IPS-NIHi7 (cell line): ENCODE data around the gene PTPRN2.

Experiments used
- DNase-seq: peaks from one replicate; pipeline ENCODE4 v3.0.0; 2012; ENCODE audit warnings: mixed read lengths; ENCODE audit errors: extremely low spot score

PTPRN2 gene

DNA sequence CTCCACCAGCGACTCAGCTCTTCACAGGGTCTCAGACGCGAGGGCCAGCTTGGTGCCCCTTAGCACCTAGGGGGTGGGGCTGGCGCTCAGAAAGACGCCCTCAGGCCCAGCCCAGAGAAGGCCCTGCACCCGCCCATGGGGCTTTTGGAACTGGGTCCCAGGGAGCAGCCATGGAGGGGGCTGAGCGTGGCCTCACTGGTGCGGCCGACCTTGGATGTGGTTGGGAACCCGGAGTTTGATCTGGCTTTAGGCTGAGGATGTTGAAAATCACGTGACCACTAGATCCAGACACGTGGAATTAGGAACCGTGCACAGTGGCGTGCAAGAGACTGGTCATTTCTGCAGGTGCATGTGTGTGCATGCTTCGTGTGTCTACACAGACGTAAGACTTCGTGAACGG, 1065.4 kb downstream of the PTPRN2 start:
- no peak for DNase-seq

GRCh38 chr7:157521752-157522151, 1065.9 kb downstream of the PTPRN2 start:
- DNase-seq = no peak

- DNase-seq = no peak
Measured at GRCh38 chr7:157521061-157521731, 1066.4 kb downstream of the PTPRN2 start.

GRCh38 chr7:157520249-157520648, 1067.4 kb downstream of the PTPRN2 start:
- no peak for DNase-seq

DNA sequence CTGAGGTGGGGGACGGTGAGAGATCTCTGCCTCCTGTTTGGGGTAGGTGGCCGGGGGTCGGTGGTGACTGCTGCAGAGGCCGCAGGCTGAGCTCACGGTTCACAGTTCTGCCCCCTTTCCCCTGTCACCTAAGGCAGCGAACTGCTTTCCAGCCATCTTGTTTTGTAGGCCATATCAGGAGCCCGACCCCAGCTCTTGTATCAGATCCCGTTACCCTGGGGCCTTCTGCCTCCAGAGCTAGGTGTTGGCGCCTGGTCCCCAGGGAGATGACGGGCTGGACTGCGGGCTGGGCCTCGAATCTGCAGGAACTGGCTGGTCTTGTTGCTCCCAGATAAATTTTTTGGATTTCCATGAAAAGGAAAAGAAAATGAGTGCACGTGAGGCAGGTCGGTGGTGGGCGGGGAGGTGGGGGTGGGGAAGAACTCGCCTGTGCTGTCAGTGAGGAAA, 1067.8 kb downstream of the PTPRN2 start:
- no peak for DNase-seq

- DNase-seq = no peak
Measured at GRCh38 chr7:157519246-157519645, 1068.4 kb downstream of the PTPRN2 start.

DNA sequence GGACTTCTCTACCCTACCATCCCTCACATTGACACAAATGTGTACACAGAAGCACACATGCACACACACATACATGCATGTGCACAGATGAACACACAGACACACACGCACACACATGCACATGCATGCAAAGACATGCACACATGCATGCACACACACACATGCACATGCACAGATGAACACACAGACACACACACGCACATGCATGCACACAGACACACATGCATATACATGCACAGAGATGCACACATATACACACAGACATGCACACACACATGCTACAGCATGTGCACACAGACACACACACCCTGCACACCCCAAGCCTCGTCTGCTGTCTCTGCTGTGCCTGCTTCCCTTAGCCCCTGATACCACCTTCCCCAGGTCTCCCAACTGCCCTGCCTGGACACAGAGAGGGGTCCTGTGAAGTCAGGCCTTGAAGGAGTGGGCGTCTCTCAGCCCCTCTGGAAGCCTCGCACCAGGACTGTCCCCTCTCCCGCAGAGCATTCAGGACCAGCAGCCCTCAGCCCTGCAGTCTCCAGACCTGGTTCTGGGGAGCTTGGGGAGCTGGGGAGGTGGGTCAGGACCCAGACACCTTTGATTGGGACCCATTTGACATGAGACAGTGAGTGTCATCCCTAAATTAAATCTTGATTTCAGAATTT, 1069.0 kb downstream of the PTPRN2 start:
- no peak for DNase-seq

DNA sequence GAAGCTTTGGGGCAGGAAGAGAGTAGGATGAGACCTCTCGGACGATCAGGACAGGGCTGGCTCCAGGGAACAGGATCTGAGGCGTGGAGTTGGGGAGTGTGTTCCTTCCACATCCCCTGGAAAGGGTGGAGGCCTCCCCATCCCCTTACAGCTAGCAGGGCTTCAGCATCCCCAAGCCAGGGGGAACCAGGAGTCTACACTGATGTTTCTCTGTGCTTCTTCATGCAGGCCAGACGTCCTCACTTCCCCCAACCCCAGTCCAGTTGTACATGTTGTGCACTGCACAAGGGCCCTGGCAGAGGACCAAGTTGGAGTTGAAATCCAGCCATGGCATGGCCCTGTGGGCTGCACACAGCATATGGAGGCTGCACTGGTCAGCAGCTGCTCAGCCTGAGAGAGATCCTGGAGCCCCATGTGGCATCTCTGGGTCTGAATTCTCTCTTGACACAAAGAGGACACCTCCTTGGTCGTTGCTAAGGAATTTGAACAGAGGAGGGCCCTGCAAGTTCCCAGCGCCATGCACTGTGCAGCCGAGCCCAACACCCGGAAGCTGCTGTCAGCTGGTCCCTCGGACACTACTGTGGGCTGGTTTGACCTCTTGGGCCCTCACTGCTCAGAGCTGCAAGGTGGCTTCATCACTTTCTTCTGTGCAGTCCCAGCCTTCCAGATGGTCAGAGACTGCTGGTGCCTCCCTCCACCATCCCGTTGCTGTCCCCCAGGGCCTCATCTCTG, 1069.7 kb downstream of the PTPRN2 start:
- DNase-seq = no peak

- DNase-seq = no peak
Measured at GRCh38 chr7:157516911-157517781, 1070.5 kb downstream of the PTPRN2 start.

DNA sequence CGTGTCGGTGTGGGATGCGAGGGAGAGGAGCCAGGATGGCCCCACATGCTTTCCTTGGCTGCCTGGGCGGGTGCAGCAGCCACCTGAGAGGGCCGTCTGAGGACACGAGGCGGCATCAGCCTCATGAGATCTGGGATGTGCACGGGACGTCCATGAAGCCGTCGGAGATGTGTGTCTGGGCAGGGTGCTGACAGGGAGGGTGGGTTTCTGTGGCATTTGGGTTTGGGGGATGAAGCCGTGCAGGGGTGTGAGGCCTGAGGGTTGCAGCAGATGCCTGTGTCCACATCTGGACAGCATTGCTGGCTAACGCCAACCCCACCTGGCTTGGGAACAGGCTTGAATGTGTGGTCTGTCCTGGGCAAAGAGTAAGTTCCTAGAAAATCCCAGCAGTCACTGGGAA, 1071.3 kb downstream of the PTPRN2 start:
- DNase-seq = no peak

GRCh38 chr7:157515342-157516041, 1072.1 kb downstream of the PTPRN2 start:
- no peak for DNase-seq

DNA sequence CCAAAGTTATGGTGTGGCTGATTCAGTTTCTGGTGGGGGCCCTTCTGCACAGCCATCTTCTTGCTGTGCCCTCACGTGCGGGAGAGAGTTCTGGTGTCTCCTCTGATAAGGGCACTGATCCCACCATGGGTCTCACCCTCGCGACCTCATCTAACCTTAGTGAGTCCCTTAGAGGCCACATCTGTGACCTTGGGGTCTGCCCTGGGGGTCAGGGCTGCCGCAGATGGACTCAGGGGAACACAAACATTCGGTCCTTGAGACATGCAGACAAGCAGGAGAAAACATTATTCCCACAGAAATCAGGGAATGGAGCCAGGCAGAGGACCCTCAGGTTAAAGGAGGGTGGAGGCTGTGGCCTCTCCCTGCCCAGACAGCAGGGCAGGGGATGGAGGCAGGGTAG, 1072.9 kb downstream of the PTPRN2 start:
- no peak for DNase-seq

DNA sequence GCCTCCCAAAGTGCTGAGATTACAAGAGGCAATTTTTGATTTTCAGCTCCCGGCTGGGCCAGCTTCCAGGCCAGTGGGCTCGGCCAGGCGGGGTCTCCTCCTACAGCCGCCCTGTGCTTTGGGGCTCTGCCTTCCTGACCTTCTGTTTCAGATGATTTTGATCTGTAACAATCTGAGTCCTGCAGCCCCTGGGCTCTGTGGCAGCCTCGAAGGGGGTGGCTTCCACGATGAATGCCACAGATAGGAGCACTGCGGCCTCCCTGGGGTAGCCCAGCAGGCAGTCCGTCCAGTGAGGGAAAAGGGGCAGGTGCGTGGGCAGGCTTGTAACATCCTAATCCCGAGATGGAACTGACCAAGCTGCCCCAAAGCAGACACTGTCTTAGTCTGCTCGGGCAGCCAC, 1073.3 kb downstream of the PTPRN2 start:
- DNase-seq = no peak

- DNase-seq = no peak
Measured at GRCh38 chr7:157513682-157514081, 1073.9 kb downstream of the PTPRN2 start.

DNA sequence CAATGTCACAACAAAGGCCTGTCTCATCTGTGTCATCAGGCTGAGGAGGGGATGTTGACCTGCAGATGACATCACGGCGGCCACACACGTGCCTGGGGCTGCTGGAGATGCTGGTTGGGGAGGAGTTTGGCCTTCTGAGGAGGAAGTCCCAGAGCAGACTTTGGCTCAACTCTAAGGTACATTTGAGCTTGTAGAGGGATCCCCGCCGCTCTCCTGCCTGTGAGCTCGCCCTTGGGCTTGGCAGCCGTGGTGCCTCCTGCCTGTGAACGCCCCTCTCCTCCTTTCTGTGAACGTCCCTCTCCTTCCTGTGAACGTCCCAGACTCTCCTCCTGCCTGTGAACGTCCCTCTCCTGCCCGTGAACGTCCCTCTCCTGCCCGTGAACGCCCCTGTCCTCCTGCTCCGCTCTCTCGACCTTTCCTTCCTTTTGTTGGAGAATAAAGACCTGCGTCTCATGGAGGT, 1074.4 kb downstream of the PTPRN2 start:
- DNase-seq = no peak

GRCh38 chr7:157509226-157509625, 1078.4 kb downstream of the PTPRN2 start:
- no peak for DNase-seq

GRCh38 chr7:157508477-157508881, 1079.1 kb downstream of the PTPRN2 start:
- no peak for DNase-seq

DNA sequence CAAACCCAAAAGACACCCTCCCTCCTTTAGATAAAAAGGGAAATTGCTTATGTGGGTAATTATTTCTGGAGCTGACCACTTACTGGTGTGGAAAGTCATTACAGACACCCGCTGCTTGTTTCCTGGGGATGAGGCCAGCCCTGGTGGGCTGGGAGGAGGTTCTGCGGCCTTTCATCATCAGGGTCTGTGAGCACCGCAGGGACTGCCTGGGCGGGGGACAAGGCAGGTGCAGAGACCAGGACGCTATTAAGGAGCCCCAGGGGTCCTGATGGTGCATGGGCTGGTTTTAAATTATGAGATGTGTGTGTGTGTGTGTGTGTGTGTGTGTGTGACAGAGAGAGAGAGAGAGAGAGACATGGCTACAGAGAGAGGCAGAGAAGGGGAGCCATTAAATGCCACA, 1079.6 kb downstream of the PTPRN2 start:
- DNase-seq = no peak

DNA sequence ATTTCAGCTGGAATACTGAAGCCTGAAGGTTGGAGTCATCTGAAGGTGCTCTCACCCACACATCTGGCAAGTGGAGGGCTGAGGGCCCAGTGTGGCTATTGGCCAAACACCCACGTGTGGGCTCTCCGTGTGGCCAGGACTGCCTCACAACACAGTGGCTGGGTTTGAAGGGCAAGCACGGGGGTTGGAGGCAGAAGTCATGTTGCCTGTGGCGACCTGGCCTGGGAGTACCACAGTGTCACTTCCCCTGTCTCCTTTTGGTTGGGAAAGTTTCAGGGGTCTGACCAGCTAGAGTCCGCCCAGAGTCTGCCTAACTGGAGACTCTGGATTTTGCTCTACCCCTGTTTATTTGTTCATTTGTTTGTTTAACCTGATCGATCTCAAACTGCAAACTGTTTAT, 1081.4 kb downstream of the PTPRN2 start:
- no peak for DNase-seq

- no peak for DNase-seq
Measured at GRCh38 chr7:157505646-157506045, 1082.0 kb downstream of the PTPRN2 start.

- DNase-seq = no peak
Measured at GRCh38 chr7:157503229-157503628, 1084.4 kb downstream of the PTPRN2 start.
